ENCODE data around the gene LRRIQ3. TPM values are rescaled to one million over a fixed set of nuclear protein-coding genes. Genes with fewer than 3 reads are reported as not detected.
A peak's percentile ranks its signal among the peaks of the same experiment; 100 is the strongest.

Gene LRRIQ3
- total and polyA plus RNA-seq, 2 of the 4 experiments (the other 2 are of a cell fraction) = 1.2 to 1.8 TPM

DNA sequence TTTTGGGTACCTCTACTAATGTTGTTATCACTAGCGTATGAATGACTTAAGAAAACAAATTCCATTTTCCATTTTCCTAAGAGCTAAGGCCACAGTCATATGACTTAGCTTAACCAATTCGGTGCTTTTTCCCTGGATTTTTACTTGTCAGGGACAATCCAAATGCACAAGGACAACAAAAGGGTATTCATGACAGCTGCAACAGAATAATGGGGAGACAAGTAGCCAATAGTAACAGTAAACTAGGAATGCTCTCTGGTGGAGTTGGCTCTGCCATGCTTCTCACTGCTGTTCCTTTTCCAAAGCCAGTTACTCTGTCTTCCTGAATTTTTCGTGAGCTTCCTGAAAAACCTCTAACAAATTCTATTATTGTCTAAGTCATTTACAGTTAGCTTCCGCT, 52.9 kb downstream of the LRRIQ3 start:
- no peak overlapping the region for H2BK20ac ChIP-seq (ENCODE audit: low read depth, low read length)
- H3K9ac ChIP-seq (ENCODE audit: low read depth, low read length) = no peak overlapping the region
- H3K9me3 ChIP-seq (ENCODE audit: control insufficient read depth, insufficient read depth, low read length) = peaks cover 2% of the 10 kb centered on the region; the same call in 1 of the 2 replicates
- WGBS, 2 experiments (ENCODE audit: extremely low coverage in 2 of 2, insufficient read length in 1 of 2) = no CpG with 5 or more reads among the region's 4 CpGs
- ATAC-seq (ENCODE audit: low read depth) (no peak), DNase-seq (no peak)
- CTCF ChIA-PET = no interaction called here
- H3K4me2 ChIP-seq (ENCODE audit: low read depth, low read length) = no peak overlapping the region
- H3K18ac ChIP-seq (ENCODE audit: low read depth, low read length) = no peak overlapping the region
- peak overlapping the region; percentile 60 for H2AFZ ChIP-seq (replicated peaks; ENCODE audit: low read length, poor library complexity)
- no peak overlapping the region for H2AK9ac ChIP-seq (replicated peaks; ENCODE audit: low read depth, low read length, poor library complexity)
- intact Hi-C loops (cut with micrococcal nuclease) (no loop called here), dilution Hi-C loops (cut with HindIII; ENCODE audit: low sequenced_read_pairs, unreplicated experiment) (no loop called here), in situ Hi-C loops (cut with MboI; ENCODE audit: low sequenced_read_pairs) (no loop called here)
- no peaks in the 10 kb centered on the region for H3K79me1 ChIP-seq (ENCODE audit: low read depth in 1 of 2, low read length in 2 of 2)
- H3K4ac ChIP-seq (ENCODE audit: low read depth, low read length) = no peak overlapping the region
- no peak overlapping the region for H3K4me3 ChIP-seq (ENCODE audit: insufficient read depth, low read depth, low read length)
- no peaks in the 10 kb centered on the region for H3K27me3 ChIP-seq (ENCODE audit: control insufficient read depth, insufficient read depth, low read length)
- H4K8ac ChIP-seq (ENCODE audit: low read depth in 2 of 2, low read length in 2 of 2) = no peak overlapping the region
- no peak overlapping the region for H2BK15ac ChIP-seq (ENCODE audit: low read depth, low read length)
- no peaks in the 10 kb centered on the region for H3K36me3 ChIP-seq (ENCODE audit: control insufficient read depth, insufficient read depth, low read length)
- H3K56ac ChIP-seq (ENCODE audit: extremely low read depth, insufficient read depth, low read length) = no peak overlapping the region
- no peak overlapping the region for H4K5ac ChIP-seq (ENCODE audit: low read depth, low read length)
- no peak overlapping the region for H2AK5ac ChIP-seq (ENCODE audit: low read depth, low read length)
- no peak overlapping the region for H2BK120ac ChIP-seq (ENCODE audit: low read depth, low read length)
- no peak overlapping the region for H2BK5ac ChIP-seq (ENCODE audit: low read depth, low read length, poor library complexity, severe bottlenecking)
- H4K91ac ChIP-seq (ENCODE audit: insufficient read depth, low read depth, low read length) = no peak overlapping the region
- H4K20me1 ChIP-seq (ENCODE audit: insufficient read depth, low read length) = no peaks in the 10 kb centered on the region
- no peak overlapping the region for H3K14ac ChIP-seq (replicated peaks; ENCODE audit: low read depth, low read length)
- POLR2A ChIA-PET (ENCODE audit: unreplicated experiment) = no interaction called here
- no peaks in the 10 kb centered on the region for H3K9me1 ChIP-seq (ENCODE audit: insufficient read depth, low read length)
- TF ChIP-seq SMC3 (IDR thresholded peaks at IDR 0.05; ENCODE audit: low read depth, low read length) (no peak), NFE2L2 (IDR thresholded peaks at IDR 0.05; ENCODE audit: low read depth, low read length) (no peak), MAZ (IDR thresholded peaks at IDR 0.05; ENCODE audit: borderline replicate concordance, low read depth, low read length) (no peak), MAFK (IDR thresholded peaks at IDR 0.05; ENCODE audit: low read depth, low read length) (no peak), RAD21 (IDR thresholded peaks at IDR 0.05; ENCODE audit: low read length) (no peak), RCOR1 (IDR thresholded peaks at IDR 0.05; ENCODE audit: insufficient replicate concordance, low read length) (no peak), RFX5 (IDR thresholded peaks at IDR 0.05; ENCODE audit: low read depth, low read length) (no peak), CEBPB (IDR thresholded peaks at IDR 0.05; ENCODE audit: low read depth, low read length) (no peak), BHLHE40 (IDR thresholded peaks at IDR 0.05; ENCODE audit: low read depth, low read length) (no peak), CHD1 (IDR thresholded peaks at IDR 0.05; ENCODE audit: low read depth, low read length) (no peak), MXI1 (IDR thresholded peaks at IDR 0.05; ENCODE audit: borderline replicate concordance, low read depth, low read length) (no peak), FOS (IDR thresholded peaks at IDR 0.05; ENCODE audit: low read depth, low read length) (no peak), POLR2A (IDR thresholded peaks at IDR 0.05; ENCODE audit: low read depth, low read length) (no peak)
- TF ChIP-seq, protein P1, sequence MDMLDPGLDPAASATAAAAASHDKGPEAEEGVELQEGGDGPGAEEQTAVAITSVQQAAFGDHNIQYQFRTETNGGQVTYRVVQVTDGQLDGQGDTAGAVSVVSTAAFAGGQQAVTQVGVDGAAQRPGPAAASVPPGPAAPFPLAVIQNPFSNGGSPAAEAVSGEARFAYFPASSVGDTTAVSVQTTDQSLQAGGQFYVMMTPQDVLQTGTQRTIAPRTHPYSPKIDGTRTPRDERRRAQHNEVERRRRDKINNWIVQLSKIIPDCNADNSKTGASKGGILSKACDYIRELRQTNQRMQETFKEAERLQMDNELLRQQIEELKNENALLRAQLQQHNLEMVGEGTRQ (IDR thresholded peaks at IDR 0.05; ENCODE audit: low read depth, low read length) = no peak
- TF ChIP-seq, protein P2, sequence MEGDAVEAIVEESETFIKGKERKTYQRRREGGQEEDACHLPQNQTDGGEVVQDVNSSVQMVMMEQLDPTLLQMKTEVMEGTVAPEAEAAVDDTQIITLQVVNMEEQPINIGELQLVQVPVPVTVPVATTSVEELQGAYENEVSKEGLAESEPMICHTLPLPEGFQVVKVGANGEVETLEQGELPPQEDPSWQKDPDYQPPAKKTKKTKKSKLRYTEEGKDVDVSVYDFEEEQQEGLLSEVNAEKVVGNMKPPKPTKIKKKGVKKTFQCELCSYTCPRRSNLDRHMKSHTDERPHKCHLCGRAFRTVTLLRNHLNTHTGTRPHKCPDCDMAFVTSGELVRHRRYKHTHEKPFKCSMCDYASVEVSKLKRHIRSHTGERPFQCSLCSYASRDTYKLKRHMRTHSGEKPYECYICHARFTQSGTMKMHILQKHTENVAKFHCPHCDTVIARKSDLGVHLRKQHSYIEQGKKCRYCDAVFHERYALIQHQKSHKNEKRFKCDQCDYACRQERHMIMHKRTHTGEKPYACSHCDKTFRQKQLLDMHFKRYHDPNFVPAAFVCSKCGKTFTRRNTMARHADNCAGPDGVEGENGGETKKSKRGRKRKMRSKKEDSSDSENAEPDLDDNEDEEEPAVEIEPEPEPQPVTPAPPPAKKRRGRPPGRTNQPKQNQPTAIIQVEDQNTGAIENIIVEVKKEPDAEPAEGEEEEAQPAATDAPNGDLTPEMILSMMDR (conservative IDR thresholded peaks at IDR 0.05; ENCODE audit: low read depth, low read length) = no peak
- TF ChIP-seq, protein P3, sequence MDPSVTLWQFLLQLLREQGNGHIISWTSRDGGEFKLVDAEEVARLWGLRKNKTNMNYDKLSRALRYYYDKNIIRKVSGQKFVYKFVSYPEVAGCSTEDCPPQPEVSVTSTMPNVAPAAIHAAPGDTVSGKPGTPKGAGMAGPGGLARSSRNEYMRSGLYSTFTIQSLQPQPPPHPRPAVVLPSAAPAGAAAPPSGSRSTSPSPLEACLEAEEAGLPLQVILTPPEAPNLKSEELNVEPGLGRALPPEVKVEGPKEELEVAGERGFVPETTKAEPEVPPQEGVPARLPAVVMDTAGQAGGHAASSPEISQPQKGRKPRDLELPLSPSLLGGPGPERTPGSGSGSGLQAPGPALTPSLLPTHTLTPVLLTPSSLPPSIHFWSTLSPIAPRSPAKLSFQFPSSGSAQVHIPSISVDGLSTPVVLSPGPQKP (IDR thresholded peaks at IDR 0.05; ENCODE audit: borderline replicate concordance, low read depth, low read length) = no peak
- no TSS peak for BruUV-seq (replicated peaks)
- H3K27ac ChIP-seq (ENCODE audit: insufficient read depth, low read length) = no peak overlapping the region
- no peak overlapping the region for H3K23ac ChIP-seq (ENCODE audit: low read depth, low read length)
- no peaks in the 10 kb centered on the region for H3K4me1 ChIP-seq (ENCODE audit: control insufficient read depth, insufficient read depth, low read length)
